IPS-15b (cell line): ENCODE data around the gene RAP2B.
A peak's percentile ranks its signal among the peaks of the same experiment; 100 is the strongest.

Experiments used
- H3K27me3 ChIP-seq: one replicate; pipeline ENCODE4 v1.6.1; 2013; ENCODE audit warnings: low read length; ENCODE audit not compliant: control insufficient read depth, insufficient read depth
- H3K36me3 ChIP-seq: one replicate; pipeline ENCODE4 v1.6.1; 2013; ENCODE audit warnings: low read length; ENCODE audit not compliant: control insufficient read depth, insufficient read depth
- H3K4me1 ChIP-seq: one replicate; pipeline ENCODE4 v1.6.1; 2013; ENCODE audit warnings: mild to moderate bottlenecking, low read length; ENCODE audit not compliant: control insufficient read depth, insufficient read depth
- H3K4me3 ChIP-seq: one replicate; pipeline ENCODE4 v1.5.1; 2013; ENCODE audit warnings: low read depth, low read length
- H3K9ac ChIP-seq: one replicate; pipeline ENCODE4 v1.6.1; 2013; ENCODE audit warnings: low read depth, mild to moderate bottlenecking, low read length
- H3K9me3 ChIP-seq: one replicate; pipeline ENCODE4 v1.6.1; 2013; ENCODE audit warnings: mild to moderate bottlenecking, low read length; ENCODE audit not compliant: control insufficient read depth, insufficient read depth

Gene RAP2B

DNA sequence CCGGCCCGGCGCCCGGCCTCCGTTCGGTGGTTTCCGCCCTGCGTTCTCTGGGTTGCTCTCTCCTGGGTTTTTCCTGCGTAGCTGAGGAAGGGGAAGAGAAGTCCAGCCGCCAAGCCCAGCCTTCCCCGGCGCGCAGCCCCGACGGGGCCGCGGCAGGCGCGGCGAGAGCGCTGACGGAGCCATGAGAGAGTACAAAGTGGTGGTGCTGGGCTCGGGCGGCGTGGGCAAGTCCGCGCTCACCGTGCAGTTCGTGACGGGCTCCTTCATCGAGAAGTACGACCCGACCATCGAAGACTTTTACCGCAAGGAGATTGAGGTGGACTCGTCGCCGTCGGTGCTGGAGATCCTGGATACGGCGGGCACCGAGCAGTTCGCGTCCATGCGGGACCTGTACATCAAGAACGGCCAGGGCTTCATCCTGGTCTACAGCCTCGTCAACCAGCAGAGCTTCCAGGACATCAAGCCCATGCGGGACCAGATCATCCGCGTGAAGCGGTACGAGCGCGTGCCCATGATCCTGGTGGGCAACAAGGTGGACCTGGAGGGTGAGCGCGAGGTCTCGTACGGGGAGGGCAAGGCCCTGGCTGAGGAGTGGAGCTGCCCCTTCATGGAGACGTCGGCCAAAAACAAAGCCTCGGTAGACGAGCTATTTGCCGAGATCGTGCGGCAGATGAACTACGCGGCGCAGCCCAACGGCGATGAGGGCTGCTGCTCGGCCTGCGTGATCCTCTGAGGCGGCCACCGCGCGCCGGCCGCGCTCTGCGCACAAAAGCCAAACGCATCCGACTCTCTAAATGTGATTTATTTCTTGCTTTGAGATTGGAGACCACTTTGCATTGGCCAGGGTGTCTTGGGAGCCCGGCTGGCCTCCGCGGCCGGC lies 727 bp downstream of the RAP2B start:
- Histone ChIP-seq H3K4me1 (peaks cover 9% of the 10 kb centered on the region), H3K9ac (peak overlapping the region; percentile 76), H3K36me3 (peaks cover 3% of the 10 kb centered on the region), H3K27me3 (peaks cover 7% of the 10 kb centered on the region), H3K4me3 (peak overlapping the region; percentile 93), H3K9me3 (no peaks in the 10 kb centered on the region)

DNA sequence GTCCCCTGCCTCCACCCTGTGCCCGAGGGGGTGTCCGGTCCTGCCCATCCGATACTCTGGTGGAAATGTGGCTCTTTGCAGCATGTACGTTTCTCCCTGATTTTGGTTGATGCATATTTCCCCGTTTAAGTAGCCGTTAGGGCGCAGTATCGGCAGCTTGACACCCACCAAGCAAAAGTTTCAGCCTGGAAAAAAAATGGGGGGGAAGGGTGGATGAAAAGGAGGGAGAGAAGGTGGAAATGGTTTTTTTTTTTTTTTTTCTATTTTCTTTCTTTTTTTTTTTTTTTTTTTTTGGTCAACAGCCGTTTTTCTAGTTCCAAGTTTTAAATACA lies 1.3 kb downstream of the RAP2B start:
- Histone ChIP-seq H3K9ac (peak overlapping the region; percentile 76), H3K36me3 (peaks cover 3% of the 10 kb centered on the region), H3K9me3 (no peaks in the 10 kb centered on the region), H3K27me3 (peaks cover 7% of the 10 kb centered on the region), H3K4me1 (peaks cover 9% of the 10 kb centered on the region), H3K4me3 (peak overlapping the region; percentile 93)

DNA sequence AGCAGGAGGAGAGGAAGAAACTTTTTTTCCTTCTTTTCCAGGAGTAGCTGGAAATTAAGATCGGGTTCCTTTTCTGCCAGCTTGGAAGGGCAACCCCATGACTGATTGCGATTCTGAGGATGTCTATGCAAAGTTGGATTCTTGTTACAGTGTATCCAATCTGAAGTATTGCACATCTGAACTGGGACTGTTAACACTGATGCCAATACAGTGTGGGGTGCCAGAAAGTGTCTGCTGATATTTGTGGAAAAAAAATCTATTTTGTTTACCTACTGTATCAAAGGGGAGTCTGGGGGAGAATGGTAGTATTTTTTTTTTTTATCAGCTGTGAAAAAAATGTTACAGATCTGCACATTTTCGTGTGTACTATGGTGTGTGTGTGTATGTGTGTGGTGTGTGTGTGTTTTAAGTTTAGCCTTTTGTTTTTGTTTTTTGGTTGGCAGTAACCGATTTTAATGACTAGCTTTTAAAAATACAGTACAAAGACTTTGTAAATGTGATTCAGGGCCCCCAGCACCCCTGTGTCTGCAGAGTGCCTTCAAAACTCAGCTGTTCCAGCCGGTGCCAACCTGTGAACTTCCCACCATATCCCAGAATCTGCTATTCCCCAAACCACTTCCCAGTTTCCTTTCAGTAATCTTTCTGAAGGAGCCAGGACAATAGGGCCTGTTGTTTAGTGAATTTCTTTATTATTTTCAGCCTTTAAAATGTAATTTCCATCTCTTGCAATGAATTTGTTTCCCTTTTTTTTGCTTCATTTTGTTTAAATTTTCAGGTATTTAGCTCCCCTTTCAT lies 1.9 kb downstream of the RAP2B start:
- Histone ChIP-seq H3K4me1 (peaks cover 9% of the 10 kb centered on the region), H3K9ac (peak overlapping the region; percentile 76), H3K4me3 (peak overlapping the region; percentile 93), H3K9me3 (no peaks in the 10 kb centered on the region), H3K36me3 (peaks cover 3% of the 10 kb centered on the region), H3K27me3 (peaks cover 6% of the 10 kb centered on the region)

DNA sequence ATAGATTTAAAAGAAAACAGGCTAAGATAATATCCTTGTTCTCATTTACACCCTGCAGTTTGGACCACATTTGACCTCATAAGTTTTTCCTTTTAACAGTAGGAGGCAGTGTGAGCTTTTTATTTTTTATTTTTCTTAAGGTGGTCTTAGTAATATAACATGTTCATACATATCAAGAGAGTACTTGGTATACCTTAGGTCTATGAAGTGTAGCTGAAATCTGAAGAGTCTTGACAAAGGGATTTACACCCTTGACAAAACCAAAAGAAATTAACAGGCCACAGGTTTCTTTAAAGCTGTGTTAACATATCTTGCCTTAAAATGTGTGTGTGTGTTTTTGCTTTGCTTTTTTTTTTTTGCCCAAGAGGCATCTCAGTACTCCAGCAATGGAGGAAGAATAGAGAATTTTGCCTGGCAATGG lies 3.2 kb downstream of the RAP2B start:
- no peaks in the 10 kb centered on the region for H3K27me3 ChIP-seq
- H3K36me3 ChIP-seq, result peaks cover 3% of the 10 kb centered on the region
- H3K4me1 ChIP-seq, result peaks cover 7% of the 10 kb centered on the region
- H3K4me3 ChIP-seq, result peak overlapping the region; percentile 93
- no peaks in the 10 kb centered on the region for H3K9me3 ChIP-seq
- no peak overlapping the region for H3K9ac ChIP-seq

DNA sequence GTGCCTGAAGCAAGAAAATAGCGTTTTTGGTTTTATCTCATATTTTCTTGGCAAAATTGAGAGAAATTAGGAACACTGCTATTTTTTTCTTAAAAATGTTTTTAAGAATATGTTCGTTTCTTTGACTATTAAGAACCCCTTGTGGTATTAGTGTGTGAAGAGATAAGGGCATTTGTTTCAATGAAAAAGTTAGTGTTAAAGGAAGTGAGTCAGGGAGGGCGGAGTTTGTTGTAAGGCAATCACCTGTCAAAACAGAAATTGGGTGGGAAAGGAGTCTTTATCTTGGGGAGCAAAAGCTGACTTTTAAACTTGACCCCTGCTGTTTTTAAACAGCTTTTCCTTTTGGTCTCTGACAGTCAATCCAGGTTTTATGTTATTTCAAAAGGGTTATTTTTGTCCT lies 4.2 kb downstream of the RAP2B start:
- Histone ChIP-seq H3K4me3 (peak overlapping the region; percentile 93), H3K36me3 (peaks cover 3% of the 10 kb centered on the region), H3K9me3 (no peaks in the 10 kb centered on the region), H3K9ac (no peak overlapping the region), H3K4me1 (peaks cover 7% of the 10 kb centered on the region), H3K27me3 (no peaks in the 10 kb centered on the region)

DNA sequence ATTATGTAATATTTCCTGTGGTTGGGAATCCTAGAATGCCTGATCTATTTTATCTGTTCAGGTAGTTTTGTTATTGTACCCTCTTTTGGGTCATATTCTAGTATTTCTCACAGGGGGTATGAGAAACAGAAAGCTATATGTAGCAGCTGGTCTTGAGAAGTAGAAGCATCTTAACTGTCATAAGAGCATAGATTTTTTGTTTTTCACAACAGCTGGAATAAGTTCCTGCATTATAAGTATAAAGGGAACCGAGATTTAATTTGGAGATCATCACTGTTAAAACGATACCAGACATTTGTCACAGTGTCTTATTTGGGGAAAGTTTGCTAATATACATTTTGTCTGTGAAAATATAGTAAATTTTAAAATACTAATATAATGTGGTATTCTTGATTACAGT lies 4.8 kb downstream of the RAP2B start:
- H3K36me3 ChIP-seq, result peaks cover 3% of the 10 kb centered on the region
- H3K9me3 ChIP-seq, result no peaks in the 10 kb centered on the region
- no peak overlapping the region for H3K9ac ChIP-seq
- H3K4me3 ChIP-seq, result no peak overlapping the region
- H3K4me1 ChIP-seq, result peaks cover 7% of the 10 kb centered on the region
- no peaks in the 10 kb centered on the region for H3K27me3 ChIP-seq

DNA sequence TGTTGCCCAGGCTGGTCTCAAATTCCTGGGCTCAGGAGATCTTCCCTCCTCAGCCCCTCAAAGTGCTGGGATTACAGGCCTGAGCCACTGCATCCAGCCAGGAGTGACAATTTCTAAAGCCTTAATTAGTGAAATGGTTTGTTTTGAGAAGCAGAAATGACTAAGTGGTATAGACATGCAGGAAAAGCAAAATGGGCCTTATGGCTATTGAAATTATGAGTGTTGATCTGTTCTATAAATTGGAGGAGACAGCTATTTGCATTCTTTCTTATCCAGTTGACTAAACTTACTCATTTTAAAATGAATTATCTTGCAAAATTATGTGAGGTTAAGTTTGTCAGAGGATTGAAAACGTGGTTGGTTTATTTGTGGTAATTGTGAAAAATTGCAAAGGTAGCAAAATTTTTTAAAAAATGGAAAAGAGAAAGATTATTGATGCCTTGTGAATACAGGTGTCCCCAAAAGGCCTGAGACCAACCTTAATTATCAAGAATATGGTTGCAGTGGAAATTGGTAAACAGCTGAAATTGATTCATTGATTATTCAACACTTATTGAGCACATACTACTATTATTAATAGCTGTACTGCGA lies 7.9 kb downstream of the RAP2B start:
- peaks cover 10% of the 10 kb centered on the region for H3K4me1 ChIP-seq
- no peaks in the 10 kb centered on the region for H3K27me3 ChIP-seq
- no peak overlapping the region for H3K9ac ChIP-seq
- H3K36me3 ChIP-seq, result no peaks in the 10 kb centered on the region
- H3K9me3 ChIP-seq, result no peaks in the 10 kb centered on the region
- H3K4me3 ChIP-seq, result no peak overlapping the region

DNA sequence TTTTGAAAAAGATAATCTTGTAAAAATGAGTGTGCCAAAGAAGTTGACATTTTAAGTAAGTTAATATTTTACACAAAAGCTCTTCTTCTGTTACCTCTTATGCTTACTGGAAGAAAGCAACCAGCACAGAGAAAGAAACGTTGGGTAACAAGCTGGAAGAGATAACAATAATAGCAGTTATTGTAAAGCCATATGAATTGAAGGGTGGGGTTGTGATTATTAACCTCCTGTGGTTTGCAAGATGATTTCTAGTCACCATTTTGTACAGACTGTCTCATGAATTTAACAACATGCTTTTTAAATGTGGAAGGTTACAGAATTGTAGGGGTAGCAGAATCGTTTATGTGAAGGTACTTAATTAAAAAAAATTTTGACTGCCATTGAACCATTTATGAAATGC lies 9.2 kb downstream of the RAP2B start:
- no peaks in the 10 kb centered on the region for H3K36me3 ChIP-seq
- no peaks in the 10 kb centered on the region for H3K9me3 ChIP-seq

DNA sequence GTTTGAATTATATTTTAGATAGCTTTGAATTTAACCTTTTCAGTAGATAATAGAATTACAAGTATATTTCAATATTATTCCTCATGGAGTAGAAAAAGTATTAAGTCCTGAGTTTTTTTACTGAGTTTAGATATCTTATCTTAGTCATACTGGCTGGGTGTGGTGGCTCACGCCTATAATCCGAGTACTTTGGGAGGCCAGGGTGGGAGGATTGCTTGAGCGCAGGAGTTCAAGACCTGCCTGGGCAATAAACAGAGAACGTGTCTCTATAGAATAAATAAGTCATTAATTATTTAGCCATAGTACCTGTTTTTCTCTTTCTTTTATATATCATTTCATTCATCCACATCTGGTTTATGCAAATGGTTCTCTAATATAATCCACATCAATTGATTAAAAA lies 9.9 kb downstream of the RAP2B start:
- no peaks in the 10 kb centered on the region for H3K27me3 ChIP-seq
- no peaks in the 10 kb centered on the region for H3K9me3 ChIP-seq
- no peak overlapping the region for H3K9ac ChIP-seq
- H3K4me1 ChIP-seq, result peaks cover 3% of the 10 kb centered on the region
- H3K4me3 ChIP-seq, result no peak overlapping the region
- H3K36me3 ChIP-seq, result no peaks in the 10 kb centered on the region

More for the DNA sequence above, 9.2 kb downstream of the RAP2B start:
- H3K4me3 ChIP-seq, result no peak overlapping the region
- H3K4me1 ChIP-seq, result peaks cover 5% of the 10 kb centered on the region
- no peak overlapping the region for H3K9ac ChIP-seq
- no peaks in the 10 kb centered on the region for H3K27me3 ChIP-seq

DNA sequence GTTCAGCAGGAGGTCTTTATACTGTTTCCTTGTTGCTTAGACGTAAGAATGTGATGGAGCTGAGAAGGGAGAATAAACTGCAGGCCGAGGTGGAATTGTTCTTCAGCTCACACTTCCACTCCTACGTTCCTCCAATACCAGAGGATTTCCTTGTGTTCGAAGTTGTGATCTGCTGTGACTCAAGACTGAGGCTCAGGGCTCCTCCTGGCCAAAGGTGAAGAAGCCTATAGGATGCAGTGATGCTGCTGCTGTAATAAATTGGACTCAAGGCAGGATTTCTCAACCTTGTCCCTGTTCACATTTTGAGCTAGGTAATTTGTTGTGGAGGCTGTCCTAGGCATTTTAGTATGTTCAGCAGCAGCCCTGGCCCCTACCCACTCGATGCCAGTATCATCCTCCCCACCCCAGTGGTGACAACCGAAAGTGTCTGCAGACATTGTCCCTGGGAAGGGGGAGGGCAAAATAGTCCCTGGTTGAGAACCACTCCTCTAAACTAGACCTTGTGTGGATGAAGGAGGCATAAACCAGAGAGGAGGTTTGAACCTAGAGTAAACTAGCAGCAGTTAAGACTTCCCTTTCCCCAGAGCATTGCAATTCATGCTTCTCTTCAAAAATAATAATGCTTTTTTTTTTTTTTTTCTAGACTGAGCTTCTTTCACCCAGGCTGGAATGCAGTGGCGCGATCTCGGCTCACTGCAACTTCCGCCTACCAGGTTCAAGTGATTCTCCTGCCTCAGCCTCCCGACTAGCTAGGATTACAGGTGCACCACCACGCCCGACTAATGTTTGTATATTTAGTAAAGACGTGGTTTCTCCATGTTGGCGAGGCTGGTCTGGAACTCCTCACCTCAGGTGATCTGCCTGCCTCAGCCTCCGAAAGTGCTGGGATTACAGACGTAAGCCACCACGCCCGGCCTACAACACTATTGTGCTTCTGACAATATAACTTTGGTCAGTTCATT lies 11.1 kb downstream of the RAP2B start:
- Histone ChIP-seq H3K9me3 (no peaks in the 10 kb centered on the region), H3K4me1 (peaks cover 3% of the 10 kb centered on the region), H3K27me3 (no peaks in the 10 kb centered on the region)

More for the DNA sequence above, 11.1 kb downstream of the RAP2B start:
- no peaks in the 10 kb centered on the region for H3K36me3 ChIP-seq
- H3K4me3 ChIP-seq, result no peak overlapping the region
- no peak overlapping the region for H3K9ac ChIP-seq
